ENCODE data around the gene BCAN.

The BCAN gene

DNA sequence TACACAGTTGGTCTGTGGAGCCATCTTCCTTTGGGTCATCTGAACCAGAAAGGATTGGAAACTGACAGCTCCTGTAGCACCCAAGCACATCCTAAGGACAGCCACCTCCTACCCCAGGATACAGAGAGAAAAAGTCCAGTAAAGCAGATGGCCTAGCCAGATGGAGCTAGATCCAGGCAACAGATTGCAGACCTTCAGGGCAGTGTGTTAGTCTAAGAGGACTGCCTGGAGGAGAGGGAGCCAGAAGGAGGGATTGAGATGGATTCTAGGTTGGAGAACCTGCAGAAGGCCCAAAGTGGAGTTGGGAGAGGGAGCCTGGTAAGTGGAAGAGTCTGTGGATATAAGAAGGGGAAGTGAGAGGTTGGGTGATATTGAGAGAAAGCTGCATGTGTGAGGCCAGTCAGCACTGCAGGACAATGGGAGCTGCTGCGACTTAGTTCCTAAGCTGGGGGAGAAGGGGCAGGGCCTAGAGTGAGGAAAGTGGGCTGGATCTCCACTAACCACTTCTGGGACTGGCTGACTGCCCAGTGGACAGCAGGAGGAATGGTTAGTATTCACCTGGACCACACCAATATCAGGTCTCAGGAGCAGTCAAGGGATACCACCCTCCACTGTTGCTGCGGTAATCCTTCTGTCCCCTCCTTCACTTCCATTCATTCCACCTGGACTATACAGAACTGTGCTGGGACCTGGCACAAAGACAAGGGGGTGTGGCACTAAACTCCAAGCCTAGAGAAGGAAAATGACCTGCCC, 13.4 kb downstream of the BCAN start:
- Histone ChIP-seq H3K36me3 (ENCODE audit: control insufficient read depth, insufficient read depth, low read length) (no peaks in the 10 kb centered on the region), H3K9me3 (ENCODE audit: control insufficient read depth, insufficient read depth, low read length) (no peaks in the 10 kb centered on the region), H3K4me3 (ENCODE audit: low read depth, low read length) (no peak overlapping the region), H3K27ac (ENCODE audit: low read depth, low read length) (no peak overlapping the region), H3K9ac (ENCODE audit: low read depth, low read length) (no peak overlapping the region), H3K4me1 (ENCODE audit: control insufficient read depth, insufficient read depth, low read length) (peaks cover 13% of the 10 kb centered on the region), H3K27me3 (ENCODE audit: control insufficient read depth, insufficient read depth, low read length) (peaks cover 66% of the 10 kb centered on the region)

GRCh38 chr1:156655904-156656516, 14.1 kb downstream of the BCAN start:
- Histone ChIP-seq H3K4me3 (ENCODE audit: low read depth, low read length) (no peak overlapping the region), H3K36me3 (ENCODE audit: control insufficient read depth, insufficient read depth, low read length) (no peaks in the 10 kb centered on the region), H3K9ac (ENCODE audit: low read depth, low read length) (no peak overlapping the region), H3K4me1 (ENCODE audit: control insufficient read depth, insufficient read depth, low read length) (peaks cover 20% of the 10 kb centered on the region), H3K27ac (ENCODE audit: low read depth, low read length) (no peak overlapping the region), H3K9me3 (ENCODE audit: control insufficient read depth, insufficient read depth, low read length) (no peaks in the 10 kb centered on the region), H3K27me3 (ENCODE audit: control insufficient read depth, insufficient read depth, low read length) (peaks cover 61% of the 10 kb centered on the region)

- H3K27ac ChIP-seq (ENCODE audit: low read depth, low read length), result no peak overlapping the region
- H3K36me3 ChIP-seq (ENCODE audit: control insufficient read depth, insufficient read depth, low read length), result no peaks in the 10 kb centered on the region
- no peaks in the 10 kb centered on the region for H3K9me3 ChIP-seq (ENCODE audit: control insufficient read depth, insufficient read depth, low read length)
- H3K4me3 ChIP-seq (ENCODE audit: low read depth, low read length), result peak overlapping the region; percentile 58
- peaks cover 31% of the 10 kb centered on the region for H3K4me1 ChIP-seq (ENCODE audit: control insufficient read depth, insufficient read depth, low read length)
- no peak overlapping the region for H3K9ac ChIP-seq (ENCODE audit: low read depth, low read length)
- peaks cover 52% of the 10 kb centered on the region for H3K27me3 ChIP-seq (ENCODE audit: control insufficient read depth, insufficient read depth, low read length)
Observed at GRCh38 chr1:156656806-156657740, 15.2 kb downstream of the BCAN start.

DNA sequence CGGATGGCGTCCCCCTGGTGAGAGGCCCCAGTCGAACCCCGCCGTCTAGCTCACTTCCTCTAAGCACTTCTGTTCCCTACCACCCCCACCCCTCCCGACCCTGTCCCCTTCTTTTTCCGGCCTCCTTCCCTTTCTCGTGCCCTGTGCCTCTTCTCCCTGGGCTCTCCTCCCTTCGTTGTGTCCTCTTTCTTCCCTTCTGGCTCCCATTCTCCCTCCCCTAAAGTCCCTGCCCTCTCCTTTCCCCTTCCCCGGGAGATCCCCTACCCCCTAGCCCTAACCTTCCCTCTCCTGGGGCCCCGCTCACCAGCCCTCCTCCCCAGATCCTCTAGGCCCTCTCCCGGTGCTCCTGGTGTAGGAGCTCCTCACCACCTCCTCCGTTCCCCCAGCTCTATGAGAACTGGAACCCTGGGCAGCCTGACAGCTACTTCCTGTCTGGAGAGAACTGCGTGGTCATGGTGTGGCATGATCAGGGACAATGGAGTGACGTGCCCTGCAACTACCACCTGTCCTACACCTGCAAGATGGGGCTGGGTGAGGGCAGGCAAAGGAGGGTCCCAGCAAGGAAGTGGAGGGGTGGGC, 15.9 kb downstream of the BCAN start:
- Histone ChIP-seq H3K9me3 (ENCODE audit: control insufficient read depth, insufficient read depth, low read length) (no peaks in the 10 kb centered on the region), H3K27me3 (ENCODE audit: control insufficient read depth, insufficient read depth, low read length) (peaks cover 52% of the 10 kb centered on the region), H3K27ac (ENCODE audit: low read depth, low read length) (no peak overlapping the region), H3K4me3 (ENCODE audit: low read depth, low read length) (peak overlapping the region; percentile 58; the same call in 1 of the 2 replicates), H3K9ac (ENCODE audit: low read depth, low read length) (no peak overlapping the region), H3K4me1 (ENCODE audit: control insufficient read depth, insufficient read depth, low read length) (peaks cover 38% of the 10 kb centered on the region), H3K36me3 (ENCODE audit: control insufficient read depth, insufficient read depth, low read length) (no peaks in the 10 kb centered on the region)

DNA sequence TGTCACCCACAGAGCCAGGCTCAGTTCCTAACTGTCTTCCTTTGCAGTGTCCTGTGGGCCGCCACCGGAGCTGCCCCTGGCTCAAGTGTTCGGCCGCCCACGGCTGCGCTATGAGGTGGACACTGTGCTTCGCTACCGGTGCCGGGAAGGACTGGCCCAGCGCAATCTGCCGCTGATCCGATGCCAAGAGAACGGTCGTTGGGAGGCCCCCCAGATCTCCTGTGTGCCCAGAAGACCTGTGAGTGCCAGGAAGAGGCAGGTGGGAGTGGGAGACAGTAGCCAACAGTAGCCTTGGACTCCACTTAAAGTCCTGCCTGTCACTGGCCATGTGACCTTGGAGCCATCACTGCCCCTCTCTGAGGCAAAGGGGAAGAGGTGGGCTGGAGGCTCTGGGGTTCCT, 16.6 kb downstream of the BCAN start:
- no peak overlapping the region for H3K4me3 ChIP-seq (ENCODE audit: low read depth, low read length)
- H3K9me3 ChIP-seq (ENCODE audit: control insufficient read depth, insufficient read depth, low read length), result no peaks in the 10 kb centered on the region
- H3K27ac ChIP-seq (ENCODE audit: low read depth, low read length), result no peak overlapping the region
- peaks cover 44% of the 10 kb centered on the region for H3K4me1 ChIP-seq (ENCODE audit: control insufficient read depth, insufficient read depth, low read length)
- H3K9ac ChIP-seq (ENCODE audit: low read depth, low read length), result no peak overlapping the region
- peaks cover 50% of the 10 kb centered on the region for H3K27me3 ChIP-seq (ENCODE audit: control insufficient read depth, insufficient read depth, low read length)
- no peaks in the 10 kb centered on the region for H3K36me3 ChIP-seq (ENCODE audit: control insufficient read depth, insufficient read depth, low read length)

DNA sequence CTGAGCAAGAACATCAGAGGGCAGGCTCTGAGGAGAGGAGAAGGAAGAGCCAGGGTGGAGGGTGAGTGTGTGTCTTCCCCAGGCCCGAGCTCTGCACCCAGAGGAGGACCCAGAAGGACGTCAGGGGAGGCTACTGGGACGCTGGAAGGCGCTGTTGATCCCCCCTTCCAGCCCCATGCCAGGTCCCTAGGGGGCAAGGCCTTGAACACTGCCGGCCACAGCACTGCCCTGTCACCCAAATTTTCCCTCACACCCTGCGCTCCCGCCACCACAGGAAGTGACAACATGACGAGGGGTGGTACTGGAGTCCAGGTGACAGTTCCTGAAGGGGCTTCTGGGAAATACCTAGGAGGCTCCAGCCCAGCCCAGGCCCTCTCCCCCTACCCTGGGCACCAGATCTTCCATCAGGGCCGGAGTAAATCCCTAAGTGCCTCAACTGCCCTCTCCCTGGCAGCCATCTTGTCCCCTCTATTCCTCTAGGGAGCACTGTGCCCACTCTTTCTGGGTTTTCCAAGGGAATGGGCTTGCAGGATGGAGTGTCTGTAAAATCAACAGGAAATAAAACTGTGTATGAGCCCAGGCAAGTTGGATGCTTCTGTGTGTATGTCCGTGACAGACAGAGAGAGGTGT, 17.1 kb downstream of the BCAN start:
- Histone ChIP-seq H3K27me3 (ENCODE audit: control insufficient read depth, insufficient read depth, low read length) (peaks cover 44% of the 10 kb centered on the region), H3K36me3 (ENCODE audit: control insufficient read depth, insufficient read depth, low read length) (no peaks in the 10 kb centered on the region), H3K4me3 (ENCODE audit: low read depth, low read length) (no peak overlapping the region), H3K27ac (ENCODE audit: low read depth, low read length) (no peak overlapping the region), H3K9ac (ENCODE audit: low read depth, low read length) (no peak overlapping the region), H3K4me1 (ENCODE audit: control insufficient read depth, insufficient read depth, low read length) (peaks cover 50% of the 10 kb centered on the region), H3K9me3 (ENCODE audit: control insufficient read depth, insufficient read depth, low read length) (no peaks in the 10 kb centered on the region)

GRCh38 chr1:156659661-156659987, 17.7 kb downstream of the BCAN start:
- H3K4me3 ChIP-seq (ENCODE audit: low read depth, low read length), result no peak overlapping the region
- no peak overlapping the region for H3K9ac ChIP-seq (ENCODE audit: low read depth, low read length)
- H3K27ac ChIP-seq (ENCODE audit: low read depth, low read length), result no peak overlapping the region
- peaks cover 41% of the 10 kb centered on the region for H3K27me3 ChIP-seq (ENCODE audit: control insufficient read depth, insufficient read depth, low read length)
- no peaks in the 10 kb centered on the region for H3K9me3 ChIP-seq (ENCODE audit: control insufficient read depth, insufficient read depth, low read length)
- H3K4me1 ChIP-seq (ENCODE audit: control insufficient read depth, insufficient read depth, low read length), result peaks cover 56% of the 10 kb centered on the region
- no peaks in the 10 kb centered on the region for H3K36me3 ChIP-seq (ENCODE audit: control insufficient read depth, insufficient read depth, low read length)

DNA sequence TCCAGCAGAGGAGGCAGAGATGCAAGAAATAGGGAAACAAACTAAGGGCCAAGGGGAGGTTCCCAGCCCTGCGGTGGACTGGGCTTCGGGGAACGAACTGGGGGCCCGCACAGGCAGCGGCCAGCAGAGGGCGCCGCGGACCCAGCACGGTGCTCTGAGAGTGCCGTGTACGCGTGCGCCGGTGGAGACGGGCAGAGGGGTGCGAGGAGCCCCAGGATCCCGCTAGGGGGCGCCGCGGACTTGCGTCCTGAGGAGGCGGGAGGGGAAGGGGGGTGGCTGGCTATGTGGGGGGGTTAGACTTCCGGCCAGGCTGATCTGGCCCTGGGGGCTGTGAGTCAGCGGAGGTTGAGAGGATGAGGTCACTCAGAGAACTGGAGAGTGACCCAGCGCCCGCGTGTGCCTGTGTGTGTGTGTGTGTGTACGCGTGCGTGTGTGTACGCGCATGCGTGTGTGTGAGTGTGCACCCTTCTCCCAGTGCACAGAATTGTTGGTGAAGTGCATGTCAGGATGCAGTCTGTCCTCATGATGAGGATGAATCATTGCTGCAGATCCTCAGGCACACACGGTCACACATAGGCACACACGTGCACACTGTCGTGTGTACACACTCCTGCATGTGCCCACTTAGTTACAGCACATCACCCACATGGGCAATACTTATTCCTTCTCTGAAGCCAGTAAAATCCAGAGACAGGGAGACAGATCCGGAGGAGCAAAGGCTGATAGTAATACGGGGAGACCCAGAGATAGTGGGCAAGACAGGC, 18.3 kb downstream of the BCAN start:
- Histone ChIP-seq H3K4me1 (ENCODE audit: control insufficient read depth, insufficient read depth, low read length) (peaks cover 60% of the 10 kb centered on the region), H3K9me3 (ENCODE audit: control insufficient read depth, insufficient read depth, low read length) (no peaks in the 10 kb centered on the region), H3K4me3 (ENCODE audit: low read depth, low read length) (peak overlapping the region; percentile 28; the same call in 1 of the 2 replicates), H3K9ac (ENCODE audit: low read depth, low read length) (peak overlapping the region; percentile 59), H3K27ac (ENCODE audit: low read depth, low read length) (peak overlapping the region; percentile 91), H3K36me3 (ENCODE audit: control insufficient read depth, insufficient read depth, low read length) (no peaks in the 10 kb centered on the region), H3K27me3 (ENCODE audit: control insufficient read depth, insufficient read depth, low read length) (peaks cover 36% of the 10 kb centered on the region)

DNA sequence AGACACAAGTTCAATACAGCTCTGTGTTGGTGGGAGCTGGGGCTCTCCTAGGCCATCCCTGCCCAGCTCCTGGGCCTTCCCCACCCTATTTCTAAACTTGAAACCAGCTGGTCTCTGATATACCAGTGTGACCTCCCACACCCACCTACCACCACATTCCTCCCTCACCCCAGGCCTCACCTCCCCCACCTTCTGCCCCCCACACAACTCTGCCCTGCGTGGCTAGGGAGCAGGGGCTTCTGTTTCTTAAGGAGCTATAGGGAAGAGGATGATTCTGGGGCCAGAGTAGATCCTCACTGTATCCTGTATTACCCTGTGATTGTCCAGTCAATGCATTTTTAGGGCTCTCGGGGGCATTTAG, 18.8 kb downstream of the BCAN start:
- Histone ChIP-seq H3K4me1 (ENCODE audit: control insufficient read depth, insufficient read depth, low read length) (peaks cover 66% of the 10 kb centered on the region), H3K9ac (ENCODE audit: low read depth, low read length) (peak overlapping the region; percentile 59), H3K36me3 (ENCODE audit: control insufficient read depth, insufficient read depth, low read length) (no peaks in the 10 kb centered on the region), H3K4me3 (ENCODE audit: low read depth, low read length) (peak overlapping the region; percentile 28; the same call in 1 of the 2 replicates), H3K27ac (ENCODE audit: low read depth, low read length) (peak overlapping the region; percentile 91), H3K9me3 (ENCODE audit: control insufficient read depth, insufficient read depth, low read length) (no peaks in the 10 kb centered on the region), H3K27me3 (ENCODE audit: control insufficient read depth, insufficient read depth, low read length) (peaks cover 31% of the 10 kb centered on the region)

All from HUES48 (cell line).